ENCODE measurements around the gene ITGB1. TPM values are rescaled to one million over a fixed set of nuclear protein-coding genes. Genes with fewer than 3 reads are reported as not detected.

Gene ITGB1
- total and polyA plus RNA-seq, 9 donors: 308 to 467 (median 379) TPM

DNA sequence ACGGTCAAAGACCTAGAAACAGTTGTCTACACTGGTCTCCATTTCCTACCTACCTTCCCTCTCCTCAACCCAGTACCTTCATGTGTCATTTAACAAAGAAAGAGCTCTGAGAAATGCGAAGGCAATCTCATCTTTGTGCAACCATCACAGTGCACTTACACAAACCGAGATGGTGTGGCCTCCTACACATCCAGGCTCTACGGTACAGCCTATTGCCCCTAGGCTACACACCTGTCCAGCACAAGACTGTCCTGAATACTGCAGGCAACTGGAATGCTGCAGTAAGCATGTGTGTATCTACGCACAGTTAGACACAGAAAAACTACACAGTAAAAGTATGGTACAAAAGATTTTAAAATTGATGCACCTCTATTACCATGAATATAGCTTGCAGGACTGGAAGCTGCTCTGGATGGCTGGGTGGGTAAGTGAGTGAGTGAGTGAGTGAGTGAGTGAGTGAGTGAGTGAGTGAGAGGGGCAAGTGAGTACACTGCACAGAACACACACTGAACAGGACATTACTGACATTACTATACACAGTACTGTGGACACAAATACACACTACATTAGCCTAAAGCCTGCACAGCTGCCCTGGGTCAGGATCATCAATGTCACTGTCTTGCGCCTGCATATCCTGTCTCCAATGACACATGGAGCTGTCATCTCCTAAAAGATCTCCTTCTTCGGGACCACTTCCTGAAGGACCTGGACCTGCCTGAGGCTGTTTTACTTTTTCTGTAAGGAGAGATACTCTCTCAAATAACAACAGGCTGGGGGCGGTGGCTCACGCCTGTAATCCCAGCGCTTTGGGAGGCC, 18.5 kb downstream of the ITGB1 start:
- Histone ChIP-seq H3K36me3 (ENCODE audit: control insufficient read depth, insufficient read depth, low read length) (peaks cover 3% of the 10 kb centered on the region), H3K27me3 (ENCODE audit: control insufficient read depth, insufficient read depth, low read length) (no peaks in the 10 kb centered on the region), H3K4me3 (ENCODE audit: low read length) (no peak overlapping the region), H3K4me1 (ENCODE audit: control insufficient read depth, insufficient read depth, low read length) (peaks cover 34% of the 10 kb centered on the region), H3K9me3 (replicated peaks; ENCODE audit: control insufficient read depth, low read depth, low read length) (no peaks in the 10 kb centered on the region), H3K27ac (ENCODE audit: low read length) (peak overlapping the region; percentile 92)
- 90% methylated on average over 2 of the region's 10 CpGs for WGBS (ENCODE audit: insufficient coverage)
- DNase-seq: no peak

DNA sequence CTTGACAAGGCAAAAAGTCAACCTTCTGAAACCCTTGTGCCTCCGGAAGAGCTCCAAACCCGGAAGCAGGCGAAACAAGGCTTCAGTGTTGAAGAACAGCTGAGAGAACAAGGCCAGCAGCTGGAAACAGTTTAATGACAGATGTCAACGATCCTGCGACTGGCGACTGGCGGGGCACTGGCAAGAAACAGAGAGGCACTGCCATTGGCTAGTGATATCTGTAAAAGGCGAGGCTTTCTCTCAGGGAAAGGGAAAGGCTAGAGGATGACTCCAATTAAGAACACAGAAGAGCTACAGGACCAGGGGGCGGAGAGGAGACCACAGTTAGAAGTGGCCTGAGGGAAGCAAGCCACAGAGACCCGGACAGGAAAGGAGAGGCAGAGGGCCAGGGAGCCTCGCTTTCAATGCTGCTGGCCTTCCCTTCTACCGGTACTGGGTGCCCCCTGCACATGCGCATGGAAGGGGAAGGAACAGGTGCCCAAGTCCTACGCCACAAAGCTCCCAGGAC, 19.4 kb downstream of the ITGB1 start:
- Histone ChIP-seq H3K27ac (ENCODE audit: low read length) (peak overlapping the region; percentile 92), H3K27me3 (ENCODE audit: control insufficient read depth, insufficient read depth, low read length) (no peaks in the 10 kb centered on the region), H3K36me3 (ENCODE audit: control insufficient read depth, insufficient read depth, low read length) (peaks cover 3% of the 10 kb centered on the region), H3K9me3 (replicated peaks; ENCODE audit: control insufficient read depth, low read depth, low read length) (no peaks in the 10 kb centered on the region), H3K4me3 (ENCODE audit: low read length) (no peak overlapping the region), H3K4me1 (ENCODE audit: control insufficient read depth, insufficient read depth, low read length) (peaks cover 34% of the 10 kb centered on the region)
- peak; percentile 81 for DNase-seq
- WGBS (ENCODE audit: insufficient coverage): 18% methylated on average over 14 of the region's 14 CpGs

DNA sequence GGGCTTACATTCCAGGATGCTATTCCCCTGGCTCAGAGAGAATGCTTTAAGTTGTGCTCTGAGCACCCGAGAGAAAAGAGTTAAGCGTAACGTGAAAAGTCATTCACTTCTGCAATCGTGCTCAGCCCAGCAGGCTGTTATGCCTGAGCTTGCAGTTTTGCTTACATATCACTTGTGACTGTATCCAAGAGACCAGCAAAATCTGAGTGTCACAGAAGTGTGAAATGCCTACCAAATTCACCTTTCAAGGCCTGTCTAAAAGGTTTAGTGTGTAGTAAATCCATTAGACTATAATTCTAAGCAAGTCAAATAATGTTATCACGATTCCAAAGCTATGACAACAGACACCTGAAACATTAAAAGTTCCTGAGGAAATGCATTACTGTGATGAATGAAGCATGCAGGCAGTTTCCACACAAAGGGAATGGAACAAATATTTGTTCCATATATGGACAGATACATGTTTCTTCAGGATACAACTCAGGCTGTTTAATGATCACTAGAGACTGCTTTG, 20.1 kb downstream of the ITGB1 start:
- DNase-seq: peak; percentile 74
- peaks cover 4% of the 10 kb centered on the region for H3K36me3 ChIP-seq (ENCODE audit: control insufficient read depth, insufficient read depth, low read length)
- H3K9me3 ChIP-seq (replicated peaks; ENCODE audit: control insufficient read depth, low read depth, low read length): no peaks in the 10 kb centered on the region
- no peak overlapping the region for H3K4me3 ChIP-seq (ENCODE audit: low read length)
- no peaks in the 10 kb centered on the region for H3K27me3 ChIP-seq (ENCODE audit: control insufficient read depth, insufficient read depth, low read length)
- WGBS (ENCODE audit: insufficient coverage): 3% methylated on average over 4 of the region's 5 CpGs
- peak overlapping the region; percentile 92 for H3K27ac ChIP-seq (ENCODE audit: low read length)
- H3K4me1 ChIP-seq (ENCODE audit: control insufficient read depth, insufficient read depth, low read length): peaks cover 32% of the 10 kb centered on the region

DNA sequence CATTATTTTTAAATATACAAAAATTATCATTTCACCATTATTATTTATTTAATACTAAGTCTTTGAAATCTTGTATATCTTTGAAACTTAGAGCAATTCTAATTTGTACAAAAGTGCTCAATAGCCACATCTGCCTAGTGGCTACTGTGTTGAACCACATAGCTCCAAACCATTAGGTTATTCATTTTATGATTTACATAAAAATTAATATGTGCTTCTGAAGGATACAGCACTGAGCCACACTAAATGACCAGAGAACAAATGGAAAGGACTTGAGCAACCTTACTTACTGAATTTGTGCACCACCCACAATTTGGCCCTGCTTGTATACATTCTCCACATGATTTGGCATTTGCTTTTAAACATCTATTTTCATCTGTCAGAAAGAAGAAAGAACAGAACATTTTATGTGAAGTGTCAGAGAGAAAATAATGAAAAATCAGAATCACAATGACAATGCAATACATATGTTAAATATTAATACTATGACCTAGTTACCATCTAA, 25.8 kb downstream of the ITGB1 start:
- Histone ChIP-seq H3K4me3 (ENCODE audit: low read length) (no peak overlapping the region), H3K4me1 (ENCODE audit: control insufficient read depth, insufficient read depth, low read length) (no peaks in the 10 kb centered on the region), H3K27ac (ENCODE audit: low read length) (no peak overlapping the region), H3K36me3 (ENCODE audit: control insufficient read depth, insufficient read depth, low read length) (peaks cover 17% of the 10 kb centered on the region), H3K27me3 (ENCODE audit: control insufficient read depth, insufficient read depth, low read length) (no peaks in the 10 kb centered on the region), H3K9me3 (replicated peaks; ENCODE audit: control insufficient read depth, low read depth, low read length) (no peaks in the 10 kb centered on the region)
- no peak for DNase-seq

DNA sequence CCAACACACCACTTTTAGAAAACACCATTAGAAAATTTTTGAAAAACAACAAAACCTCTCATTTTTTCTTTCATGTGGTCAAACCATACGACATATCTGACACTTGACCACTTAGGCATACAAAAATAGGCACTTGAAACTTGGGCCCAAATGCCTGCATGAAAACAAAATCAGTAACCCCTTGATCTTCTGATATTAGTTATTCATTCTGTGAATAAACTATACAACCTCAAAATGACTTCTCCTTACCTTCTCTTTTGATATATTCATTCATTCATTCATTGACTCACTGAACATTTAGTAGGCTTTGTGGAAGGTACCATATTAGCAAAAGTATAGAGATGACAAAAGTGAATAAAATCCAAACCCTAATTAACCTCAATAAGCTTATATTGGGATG, 26.4 kb downstream of the ITGB1 start:
- DNase-seq: no peak
- H3K27me3 ChIP-seq (ENCODE audit: control insufficient read depth, insufficient read depth, low read length): no peaks in the 10 kb centered on the region
- H3K9me3 ChIP-seq (replicated peaks; ENCODE audit: control insufficient read depth, low read depth, low read length): no peaks in the 10 kb centered on the region
- H3K27ac ChIP-seq (ENCODE audit: low read length): no peak overlapping the region
- H3K4me1 ChIP-seq (ENCODE audit: control insufficient read depth, insufficient read depth, low read length): no peaks in the 10 kb centered on the region
- no CpG with 5 or more reads among the region's 1 CpG for WGBS (ENCODE audit: insufficient coverage)
- H3K36me3 ChIP-seq (ENCODE audit: control insufficient read depth, insufficient read depth, low read length): peaks cover 22% of the 10 kb centered on the region
- H3K4me3 ChIP-seq (ENCODE audit: low read length): no peak overlapping the region

DNA sequence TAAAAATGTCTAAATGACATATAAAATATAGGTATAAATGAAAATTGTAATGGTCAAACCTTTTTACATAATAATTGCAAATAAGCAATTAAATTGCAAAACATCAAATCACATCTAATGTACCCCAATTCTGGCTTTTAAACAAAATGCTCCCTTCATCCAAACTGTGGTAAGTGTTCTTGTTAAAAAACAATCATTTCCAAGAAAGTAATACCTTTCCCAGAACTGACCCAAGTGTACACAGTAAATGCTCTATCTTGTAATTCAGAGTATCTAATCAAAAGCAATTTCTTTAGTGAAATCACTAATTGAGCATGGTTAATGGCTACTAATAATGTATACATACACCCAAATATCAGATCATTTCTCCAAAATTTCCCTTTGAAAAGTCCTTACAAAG, 28.0 kb downstream of the ITGB1 start:
- no peaks in the 10 kb centered on the region for H3K9me3 ChIP-seq (replicated peaks; ENCODE audit: control insufficient read depth, low read depth, low read length)
- no peak overlapping the region for H3K27ac ChIP-seq (ENCODE audit: low read length)
- no peak for DNase-seq
- peaks cover 26% of the 10 kb centered on the region for H3K36me3 ChIP-seq (ENCODE audit: control insufficient read depth, insufficient read depth, low read length)
- no peaks in the 10 kb centered on the region for H3K27me3 ChIP-seq (ENCODE audit: control insufficient read depth, insufficient read depth, low read length)
- H3K4me3 ChIP-seq (ENCODE audit: low read length): no peak overlapping the region
- no peaks in the 10 kb centered on the region for H3K4me1 ChIP-seq (ENCODE audit: control insufficient read depth, insufficient read depth, low read length)

DNA sequence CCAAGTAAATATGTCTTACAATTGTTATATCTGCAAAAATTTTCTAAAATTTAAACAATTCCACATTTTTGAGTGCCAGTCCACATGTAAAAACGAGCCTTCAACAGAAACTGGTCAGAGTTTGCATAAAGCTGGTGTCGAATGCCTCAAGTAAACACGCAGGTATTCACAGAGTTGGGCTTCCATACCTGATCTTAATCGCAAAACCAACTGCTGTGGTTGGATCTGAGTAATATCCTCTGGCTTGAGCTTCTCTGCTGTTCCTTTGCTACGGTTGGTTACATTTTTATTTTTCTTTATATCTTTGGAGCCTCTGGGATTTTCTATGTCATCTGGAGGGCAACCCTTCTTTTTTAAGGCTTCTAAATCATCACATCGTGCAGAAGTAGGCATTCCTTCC, 28.4 kb downstream of the ITGB1 start:
- WGBS (ENCODE audit: insufficient coverage): 61% methylated on average over 3 of the region's 6 CpGs
- H3K27ac ChIP-seq (ENCODE audit: low read length): no peak overlapping the region
- H3K4me3 ChIP-seq (ENCODE audit: low read length): no peak overlapping the region
- no peaks in the 10 kb centered on the region for H3K9me3 ChIP-seq (replicated peaks; ENCODE audit: control insufficient read depth, low read depth, low read length)
- no peaks in the 10 kb centered on the region for H3K27me3 ChIP-seq (ENCODE audit: control insufficient read depth, insufficient read depth, low read length)
- DNase-seq: no peak
- H3K36me3 ChIP-seq (ENCODE audit: control insufficient read depth, insufficient read depth, low read length): peaks cover 26% of the 10 kb centered on the region
- no peaks in the 10 kb centered on the region for H3K4me1 ChIP-seq (ENCODE audit: control insufficient read depth, insufficient read depth, low read length)

DNA sequence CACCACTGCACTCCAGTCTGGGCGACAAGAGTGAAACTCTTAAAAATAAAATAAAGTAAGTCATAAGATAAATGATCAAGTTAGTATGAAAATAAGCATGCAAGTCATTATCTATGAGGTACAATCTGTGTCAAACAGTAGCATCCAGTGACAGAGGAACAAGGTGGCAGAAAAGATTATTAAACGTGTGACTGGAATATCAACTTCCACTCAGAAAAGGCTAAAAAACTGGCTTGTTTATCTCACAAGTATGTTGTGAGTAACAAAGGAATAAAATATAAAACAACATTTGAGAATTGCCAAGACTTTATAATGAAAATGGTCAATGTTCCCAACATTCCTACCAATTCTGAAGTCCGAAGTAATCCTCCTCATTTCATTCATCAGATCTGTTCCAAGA, 30.3 kb downstream of the ITGB1 start:
- Histone ChIP-seq H3K27ac (ENCODE audit: low read length) (no peak overlapping the region), H3K27me3 (ENCODE audit: control insufficient read depth, insufficient read depth, low read length) (no peaks in the 10 kb centered on the region), H3K36me3 (ENCODE audit: control insufficient read depth, insufficient read depth, low read length) (peaks cover 27% of the 10 kb centered on the region), H3K4me3 (ENCODE audit: low read length) (no peak overlapping the region), H3K9me3 (replicated peaks; ENCODE audit: control insufficient read depth, low read depth, low read length) (no peaks in the 10 kb centered on the region), H3K4me1 (ENCODE audit: control insufficient read depth, insufficient read depth, low read length) (no peaks in the 10 kb centered on the region)
- DNase-seq: no peak
- WGBS (ENCODE audit: insufficient coverage): no CpG with 5 or more reads among the region's 3 CpGs

DNA sequence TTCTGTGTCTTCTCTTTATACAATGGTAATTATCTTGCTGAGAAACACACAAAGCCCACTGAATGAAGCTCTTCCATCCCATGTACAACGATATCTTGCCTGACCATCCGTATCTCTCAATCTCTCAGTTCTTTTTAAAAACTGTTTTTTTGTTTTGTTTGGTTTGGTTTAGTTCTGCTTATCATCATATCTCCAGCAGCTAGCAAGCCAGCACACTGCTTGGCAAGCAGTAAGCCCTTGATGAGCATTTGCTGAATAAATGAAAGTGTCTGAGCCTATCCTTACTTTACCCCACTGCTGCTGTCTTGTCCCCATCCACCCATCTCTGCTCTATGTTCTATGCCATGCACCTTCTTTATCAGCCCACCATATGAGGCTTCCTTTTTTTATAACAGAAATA, 34.2 kb downstream of the ITGB1 start:
- DNase-seq: no peak
- H3K4me1 ChIP-seq (ENCODE audit: control insufficient read depth, insufficient read depth, low read length): no peaks in the 10 kb centered on the region
- no peaks in the 10 kb centered on the region for H3K9me3 ChIP-seq (replicated peaks; ENCODE audit: control insufficient read depth, low read depth, low read length)
- peaks cover 35% of the 10 kb centered on the region for H3K36me3 ChIP-seq (ENCODE audit: control insufficient read depth, insufficient read depth, low read length)
- no peak overlapping the region for H3K4me3 ChIP-seq (ENCODE audit: low read length)
- no CpG with 5 or more reads among the region's 2 CpGs for WGBS (ENCODE audit: insufficient coverage)
- H3K27me3 ChIP-seq (ENCODE audit: control insufficient read depth, insufficient read depth, low read length): no peaks in the 10 kb centered on the region
- H3K27ac ChIP-seq (ENCODE audit: low read length): no peak overlapping the region

DNA sequence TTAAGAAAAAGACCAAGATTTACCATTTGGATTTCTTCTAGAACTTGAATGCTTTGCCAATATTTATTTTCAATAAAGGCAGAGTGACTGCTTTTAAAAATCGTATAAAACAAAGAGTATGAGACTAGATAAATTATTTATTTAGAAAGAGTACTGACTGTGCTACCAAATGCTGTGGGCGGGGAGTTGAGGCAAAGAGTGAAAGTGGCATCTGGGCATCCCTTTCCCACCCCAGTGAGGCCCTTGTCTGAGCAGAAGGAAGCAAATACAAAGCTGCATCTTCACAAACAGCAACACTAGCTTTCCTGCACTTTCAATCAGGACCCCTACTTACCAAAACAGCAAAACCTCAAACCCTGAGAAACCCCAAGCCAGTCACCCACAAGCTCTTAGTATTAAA, 34.9 kb downstream of the ITGB1 start:
- H3K36me3 ChIP-seq (ENCODE audit: control insufficient read depth, insufficient read depth, low read length): peaks cover 36% of the 10 kb centered on the region
- no peaks in the 10 kb centered on the region for H3K9me3 ChIP-seq (replicated peaks; ENCODE audit: control insufficient read depth, low read depth, low read length)
- H3K4me3 ChIP-seq (ENCODE audit: low read length): no peak overlapping the region
- H3K27me3 ChIP-seq (ENCODE audit: control insufficient read depth, insufficient read depth, low read length): no peaks in the 10 kb centered on the region
- DNase-seq: no peak
- H3K27ac ChIP-seq (ENCODE audit: low read length): no peak overlapping the region
- WGBS (ENCODE audit: insufficient coverage): no CpG with 5 or more reads among the region's 2 CpGs
- H3K4me1 ChIP-seq (ENCODE audit: control insufficient read depth, insufficient read depth, low read length): no peaks in the 10 kb centered on the region

All from muscle of leg (tissue), 11 donors.